Kidney (tissue), 14 donors: ENCODE data around the gene SLC16A1. TPM values are rescaled to one million over a fixed set of nuclear protein-coding genes. Genes with fewer than 3 reads are reported as not detected.

Source experiments
- DNase-seq, 5 donors: peaks; one replicate each; pipeline ENCODE4 v3.0.0-alpha.2; 2013 to 2020
- FAIRE-seq: peaks from 2 replicates; lab custom pipeline; 2012; peaks lifted over from hg19 to GRCh38; lab: Jason Lieb, UNC
- H3K27ac ChIP-seq, 2 donors: one replicate each; pipeline ENCODE4 v1.7.0; 2013; ENCODE audit warnings: low read depth in 2 of 2, low read length in 2 of 2, inconsistent platforms in 1 of 2
- H3K27me3 ChIP-seq: one replicate; pipeline ENCODE4 v1.7.1; 2013; ENCODE audit warnings: low read length, inconsistent platforms; ENCODE audit not compliant: control insufficient read depth, insufficient read depth
- H3K36me3 ChIP-seq, 3 donors: one replicate each; pipeline versions ENCODE4 v1.7.0 to v1.7.1; 2013; ENCODE audit warnings: low read length in 3 of 3, control low read depth in 1 of 3, inconsistent platforms in 1 of 3; ENCODE audit not compliant: insufficient read depth in 3 of 3, control insufficient read depth in 2 of 3
- H3K4me1 ChIP-seq, 3 donors: one replicate each; pipeline versions ENCODE4 v1.7.0 to v1.7.1; 2013; ENCODE audit warnings: low read length in 3 of 3, inconsistent platforms in 1 of 3, low read depth in 1 of 3; ENCODE audit not compliant: control insufficient read depth in 2 of 3, insufficient read depth in 2 of 3
- H3K4me3 ChIP-seq, 3 donors: one replicate each; pipeline versions ENCODE4 v1.7.0 to v1.8.1; 2013; ENCODE audit warnings: low read length in 3 of 3, control low read depth in 1 of 3, inconsistent platforms in 1 of 3
- H3K9ac ChIP-seq, 3 donors: one replicate each; pipeline versions ENCODE4 v1.7.0 to v1.7.1; 2013; ENCODE audit warnings: low read length in 3 of 3, control low read depth in 1 of 3, inconsistent platforms in 1 of 3
- H3K9me3 ChIP-seq, 3 donors: one replicate each; pipeline versions ENCODE4 v1.7.0 to v1.7.1; 2013; ENCODE audit warnings: low read length in 3 of 3, control low read depth in 1 of 3, inconsistent platforms in 1 of 3; ENCODE audit not compliant: control insufficient read depth in 2 of 3, insufficient read depth in 1 of 3
- intact Hi-C: fragments of 100-400 bp; cut with DNase I; formaldehyde crosslinking; loops from one replicate; pipeline ENCODE4 v1.11.1; 2022
- polyA plus RNA-seq: library from polyadenylated mRNA; stranded (reverse); fragments of 350-450 nt; fragmentation: Illumina TruSeq; extraction: RNeasy Lipid Tissue Mini Kit (QIAGEN cat#74804); gene quantifications from one replicate; pipeline ENCODE4 v1.2.3, GENCODE V29; 2014; ENCODE audit warnings: low read depth, low replicate concordance; ENCODE audit not compliant: insufficient read depth
- total RNA-seq: library from RNA; stranded (reverse); fragmentation: NEBNext Ultra II Directional; extraction: Animal tissue kit (Norgen Biotek cat#: 25700); gene quantifications from one replicate; pipeline ENCODE4 v1.2.1, GENCODE V29; 2021
- TF ChIP-seq, protein P1 (sequence below): IDR thresholded peaks from 3 replicates; pipeline ENCODE4 v1.5.1; 2012; ENCODE audit warnings: mild to moderate bottlenecking, moderate library complexity, borderline replicate concordance; ENCODE audit not compliant: insufficient read depth; ENCODE audit errors: extremely low read depth
- donor health status: control.
- donor health status: control.
- donor health status: control.
- donor health status: control.
- donor health status: control.
- donor health status: DM: yes; HTN: yes; CAD: no.
- donor health status: Normal renal cell carcinoma (clear cell type).

Gene SLC16A1
- total and polyA plus RNA-seq, 2 donors from 2014 or later, result 8.7 to 9.7 TPM

DNA sequence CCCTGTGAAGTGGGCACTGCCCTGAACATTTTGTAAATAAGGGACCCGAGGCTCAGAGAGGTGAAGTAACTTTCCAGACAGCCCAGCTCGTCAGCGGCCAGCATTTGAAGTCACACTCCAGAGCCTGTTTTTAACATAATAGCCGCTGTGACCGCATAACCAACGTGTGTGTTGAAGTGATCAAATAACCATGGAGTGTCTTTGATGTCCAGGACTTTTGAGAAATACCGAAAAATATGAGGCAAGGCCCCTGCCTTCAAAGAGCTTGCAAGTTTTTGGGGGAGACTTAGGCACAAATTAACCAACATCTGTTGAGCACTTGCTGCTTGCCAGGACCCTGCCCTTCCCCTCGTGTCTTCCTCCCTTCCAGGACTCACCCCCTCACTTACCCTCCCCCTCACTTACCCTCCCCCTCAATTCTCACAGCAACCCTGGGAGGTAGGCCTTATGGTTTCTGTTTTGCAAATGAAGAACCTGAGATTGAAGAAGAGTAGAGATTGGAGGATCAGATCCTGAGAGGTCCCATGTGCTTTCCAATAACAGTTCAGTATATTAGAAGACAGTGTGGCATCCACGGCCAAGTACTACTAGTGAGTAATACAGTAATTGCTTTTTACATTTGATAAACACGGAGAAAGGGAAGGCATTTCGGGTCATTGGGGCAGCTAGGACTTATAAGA, 1.3 kb upstream of the SLC16A1 start:
- Histone ChIP-seq H3K9ac (peak overlapping the region in 1 of 3 donors; percentile 60), H3K9me3 (no peaks in the 10 kb centered on the region), H3K27me3 (no peaks in the 10 kb centered on the region), H3K4me1 (peaks cover 0 to 4% (median 3%) of the 10 kb centered on the region in 3 donors), H3K36me3 (no peaks in the 10 kb centered on the region), H3K27ac (no peak overlapping the region), H3K4me3 (peak overlapping the region; percentile 81 to 93 (median 86))
- TF ChIP-seq, protein P1, sequence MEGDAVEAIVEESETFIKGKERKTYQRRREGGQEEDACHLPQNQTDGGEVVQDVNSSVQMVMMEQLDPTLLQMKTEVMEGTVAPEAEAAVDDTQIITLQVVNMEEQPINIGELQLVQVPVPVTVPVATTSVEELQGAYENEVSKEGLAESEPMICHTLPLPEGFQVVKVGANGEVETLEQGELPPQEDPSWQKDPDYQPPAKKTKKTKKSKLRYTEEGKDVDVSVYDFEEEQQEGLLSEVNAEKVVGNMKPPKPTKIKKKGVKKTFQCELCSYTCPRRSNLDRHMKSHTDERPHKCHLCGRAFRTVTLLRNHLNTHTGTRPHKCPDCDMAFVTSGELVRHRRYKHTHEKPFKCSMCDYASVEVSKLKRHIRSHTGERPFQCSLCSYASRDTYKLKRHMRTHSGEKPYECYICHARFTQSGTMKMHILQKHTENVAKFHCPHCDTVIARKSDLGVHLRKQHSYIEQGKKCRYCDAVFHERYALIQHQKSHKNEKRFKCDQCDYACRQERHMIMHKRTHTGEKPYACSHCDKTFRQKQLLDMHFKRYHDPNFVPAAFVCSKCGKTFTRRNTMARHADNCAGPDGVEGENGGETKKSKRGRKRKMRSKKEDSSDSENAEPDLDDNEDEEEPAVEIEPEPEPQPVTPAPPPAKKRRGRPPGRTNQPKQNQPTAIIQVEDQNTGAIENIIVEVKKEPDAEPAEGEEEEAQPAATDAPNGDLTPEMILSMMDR, result no peak
- intact Hi-C loops, result no loop called here
- DNase-seq (peak in 4 of 5 donors; percentile 41 to 72 (median 60)), FAIRE-seq (no peak)

DNA sequence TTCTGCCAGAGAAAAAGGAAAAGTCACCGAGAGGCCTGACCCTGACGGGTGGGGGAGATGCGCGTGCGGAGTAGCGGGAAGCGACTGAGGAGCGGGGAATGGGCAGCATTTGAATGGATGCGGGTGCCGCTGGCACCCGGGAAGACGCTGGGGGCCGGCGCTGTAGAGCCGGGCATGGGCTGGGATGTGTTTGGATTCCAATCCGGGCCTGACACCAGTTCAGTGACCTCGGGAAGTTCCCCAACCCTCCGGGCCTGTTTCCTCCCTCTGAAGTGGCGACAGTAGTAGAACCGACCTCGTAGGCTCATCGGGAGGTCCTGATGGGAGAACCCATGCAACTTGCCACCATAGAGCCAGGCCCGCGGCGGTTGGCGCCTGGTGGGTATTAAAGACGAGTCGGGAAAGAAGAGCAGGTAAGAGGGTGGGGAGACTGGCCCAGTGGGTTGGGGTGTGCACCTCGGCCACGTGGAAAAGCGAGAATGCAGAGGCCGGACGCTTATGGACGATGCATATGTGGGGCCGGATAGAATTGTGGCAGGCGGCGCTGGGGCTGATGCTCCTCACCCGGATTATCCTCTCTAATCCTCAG, 642 bp upstream of the SLC16A1 start:
- peak overlapping the region; percentile 60 to 76 (median 70) for H3K9ac ChIP-seq
- peak overlapping the region; percentile 81 to 93 (median 86) for H3K4me3 ChIP-seq
- TF ChIP-seq, protein P1, result no peak
- no peaks in the 10 kb centered on the region for H3K36me3 ChIP-seq
- intact Hi-C loops, result no loop called here
- DNase-seq (peak in 1 of 5 donors; percentile 77), FAIRE-seq (no peak)
- H3K27me3 ChIP-seq, result no peaks in the 10 kb centered on the region
- H3K27ac ChIP-seq, result peak overlapping the region; percentile 79 to 91
- peaks cover 0 to 4% (median 3%) of the 10 kb centered on the region in 3 donors for H3K4me1 ChIP-seq
- H3K9me3 ChIP-seq, result no peaks in the 10 kb centered on the region

DNA sequence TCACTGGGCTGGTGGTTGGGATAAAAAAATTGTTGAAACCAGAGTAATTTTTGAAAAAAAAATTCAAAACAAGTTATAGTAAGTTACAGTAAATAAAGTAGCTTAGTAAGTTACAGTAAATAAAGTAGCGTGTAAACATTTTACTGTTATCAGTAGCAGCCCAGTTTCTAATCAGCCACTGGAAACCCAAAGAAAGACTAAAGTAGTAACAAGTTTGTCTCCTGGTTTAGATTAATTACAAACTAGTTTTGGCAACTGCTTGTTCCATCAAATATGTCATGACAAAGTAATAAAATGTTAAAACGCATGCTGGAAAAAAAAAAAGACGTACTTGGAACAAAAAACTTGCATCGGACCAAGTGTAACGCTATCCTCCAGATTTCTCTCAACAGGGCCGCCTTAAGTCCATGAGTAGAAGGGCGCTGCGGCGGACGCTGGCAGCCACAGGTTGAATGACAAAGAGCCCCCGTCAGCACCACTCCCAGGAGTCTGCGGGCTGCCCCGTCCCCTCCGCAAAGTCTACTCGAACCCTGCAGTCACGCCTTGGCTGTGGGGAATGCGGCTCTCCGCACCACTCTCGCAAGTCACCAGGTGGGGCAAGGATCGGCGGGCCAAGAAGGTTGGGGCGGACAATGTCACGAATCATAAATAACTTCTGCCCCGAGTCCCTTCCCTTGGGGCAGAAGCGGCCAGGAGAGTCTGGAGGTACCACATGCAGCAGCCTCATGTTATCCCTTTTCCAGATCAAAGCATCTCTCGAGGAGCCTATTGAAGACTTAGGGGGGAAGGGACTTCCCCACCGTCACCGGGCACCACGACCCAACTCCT, 837 bp downstream of the SLC16A1 start:
- Histone ChIP-seq H3K36me3 (no peaks in the 10 kb centered on the region), H3K9me3 (no peaks in the 10 kb centered on the region), H3K27me3 (no peaks in the 10 kb centered on the region), H3K27ac (peak overlapping the region; percentile 64 to 91), H3K4me1 (peaks cover 0 to 4% (median 3%) of the 10 kb centered on the region in 3 donors), H3K9ac (peak overlapping the region in 2 of 3 donors; percentile 53 to 56), H3K4me3 (peak overlapping the region; percentile 70 to 81 (median 73))
- FAIRE-seq (no peak), DNase-seq (peak; percentile 78 to 87 (median 85))
- TF ChIP-seq, protein P1, result no peak
- intact Hi-C loops, result no loop called here
